NCI-H1436 treated with DMSO at 0.1 percent for 48 hours (cell line): ENCODE measurements around the gene CCL4.
"Not testable (repeated sequence)": the region's sequence is repeated elsewhere in the genome, so short reads cannot be mapped to it uniquely, and the experiment has no call there.

Source experiments
- DNase-seq: peaks from one replicate; lab custom pipeline; 2025; lab: John Stamatoyannopoulos, UW

CCL4 gene

DNA sequence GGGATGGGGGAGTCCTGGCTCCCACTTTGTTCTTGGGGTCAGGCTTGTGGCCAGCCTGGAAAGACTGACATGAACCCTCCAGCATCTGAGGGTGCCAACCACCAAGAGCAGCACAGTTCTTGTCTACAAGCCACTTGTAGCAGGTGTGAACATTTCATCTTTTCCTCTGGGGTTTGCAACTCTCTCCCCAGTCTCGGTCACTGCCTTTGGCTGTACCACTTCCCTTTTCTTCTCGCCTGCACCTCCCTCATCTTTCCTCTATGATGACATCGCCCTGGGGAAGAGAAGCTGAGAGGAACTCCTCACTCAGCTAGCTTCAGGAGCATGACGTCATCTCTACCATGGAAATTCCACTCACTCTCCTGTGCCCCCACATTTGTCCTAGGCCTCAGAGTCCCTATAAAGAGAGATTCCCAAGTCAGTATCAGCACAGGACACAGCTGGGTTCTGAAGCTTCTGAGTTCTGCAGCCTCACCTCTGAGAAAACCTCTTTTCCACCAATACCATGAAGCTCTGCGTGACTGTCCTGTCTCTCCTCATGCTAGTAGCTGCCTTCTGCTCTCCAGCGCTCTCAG, at the start of gene CCL4:
TSS of gene CCL4 (plus strand) at position 427 of the 575 bp plus-strand sequence. CDS start at position 506, 79 bp downstream.
- not testable (repeated sequence) for DNase-seq

GRCh38 chr17:36055171-36055570, 48.5 kb upstream of the CCL4 start:
- no peak for DNase-seq

- no peak for DNase-seq
These were observed 47.6 kb upstream of the CCL4 start for GRCh38 chr17:36055921-36056520.

DNA sequence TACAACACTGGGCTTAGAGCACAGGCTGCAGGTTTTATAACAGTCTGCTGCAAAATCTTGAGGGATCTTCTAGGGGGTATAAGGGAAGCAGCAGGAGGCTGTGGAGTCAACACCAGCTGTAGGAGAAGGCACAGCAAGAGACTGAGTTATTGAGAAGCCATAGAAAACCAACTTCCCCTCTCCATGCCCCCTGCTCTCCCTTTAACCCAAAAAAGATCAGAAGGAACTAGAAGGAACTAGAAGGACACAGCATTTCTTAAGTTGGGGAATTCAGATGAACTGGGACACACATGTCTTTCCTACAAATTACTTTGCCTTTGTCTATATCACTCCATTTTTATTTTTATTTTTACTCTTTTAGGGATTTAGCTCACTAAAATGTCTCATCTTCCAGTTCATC, 45.7 kb upstream of the CCL4 start:
- no peak for DNase-seq

GRCh38 chr17:36059406-36059805, 44.2 kb upstream of the CCL4 start:
- no peak for DNase-seq

- no peak for DNase-seq
These were observed 42.8 kb upstream of the CCL4 start for GRCh38 chr17:36060816-36061215.

- no peak for DNase-seq
These were observed 39.7 kb upstream of the CCL4 start, which contains the start of gene CCL18 for GRCh38 chr17:36063786-36064541. CCL18 (plus strand) TSS chr17:36064272; CDS start chr17:36064343, 71 bp downstream.

DNA sequence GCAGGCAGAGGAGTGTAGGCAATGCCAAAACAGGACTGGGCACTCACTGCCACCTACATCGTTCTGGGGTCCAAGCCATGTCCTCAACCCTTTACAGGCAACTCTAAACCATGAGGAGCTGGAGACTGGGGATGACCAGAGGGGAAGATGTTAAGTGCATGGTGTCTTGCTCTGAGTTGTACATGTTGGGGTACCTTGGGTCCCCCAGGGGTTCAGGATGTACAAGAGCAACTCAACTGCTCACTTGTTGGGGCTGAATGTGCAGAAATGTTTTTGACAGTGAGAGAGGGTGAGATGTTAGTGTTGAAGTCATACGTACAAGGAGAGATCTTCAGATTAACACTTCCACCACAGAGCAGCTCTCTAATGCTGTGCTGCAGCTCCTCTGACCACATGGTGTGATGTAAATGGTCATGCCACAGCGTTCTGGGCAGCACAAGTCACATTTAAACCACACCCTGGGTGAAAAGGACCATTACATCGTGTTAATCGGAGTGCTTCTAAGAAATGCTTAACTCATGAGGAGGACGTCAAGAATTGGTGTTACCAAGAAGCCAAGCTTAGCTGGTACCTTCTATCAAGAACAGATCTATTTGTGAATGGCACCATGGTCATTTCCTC, 37.2 kb upstream of the CCL4 start:
- DNase-seq, result no peak

- no peak for DNase-seq
These were observed 35.1 kb upstream of the CCL4 start for GRCh38 chr17:36068524-36068923.

DNA sequence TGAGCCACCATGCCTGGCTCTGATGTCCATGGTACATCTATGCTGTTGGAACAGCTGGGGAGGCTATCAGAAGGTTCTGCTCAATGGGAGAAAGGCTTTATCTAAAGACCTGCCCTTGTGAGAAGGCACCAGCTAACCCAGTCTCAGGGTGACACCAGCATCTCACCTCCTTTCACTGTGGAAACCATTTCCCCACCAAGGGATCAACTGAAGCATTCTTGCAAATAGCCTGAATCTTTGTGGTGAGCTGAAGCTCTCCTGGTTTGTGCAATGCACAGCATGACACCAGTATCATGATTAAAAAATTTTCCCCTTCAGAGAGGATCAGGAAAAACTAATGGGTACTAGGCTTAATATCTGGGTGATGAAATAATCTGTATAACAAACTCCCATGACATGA, 34.5 kb upstream of the CCL4 start:
- DNase-seq, result no peak

DNA sequence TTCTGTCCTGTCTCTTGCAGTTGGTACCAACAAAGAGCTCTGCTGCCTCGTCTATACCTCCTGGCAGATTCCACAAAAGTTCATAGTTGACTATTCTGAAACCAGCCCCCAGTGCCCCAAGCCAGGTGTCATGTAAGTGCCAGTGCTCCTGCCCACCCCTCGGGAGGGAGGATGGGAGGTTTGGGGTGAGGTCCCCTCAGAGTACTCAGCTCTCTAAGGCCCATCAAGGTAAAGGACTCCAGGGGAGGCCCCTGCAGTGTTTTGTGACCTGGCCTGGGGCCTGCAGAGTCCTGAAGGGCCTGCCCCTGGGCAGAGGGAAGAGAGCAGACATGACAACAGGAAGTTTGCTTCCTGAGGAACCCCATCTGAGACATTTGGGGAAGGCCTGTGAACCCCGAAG, 33.2 kb upstream of the CCL4 start:
- no peak for DNase-seq

DNA sequence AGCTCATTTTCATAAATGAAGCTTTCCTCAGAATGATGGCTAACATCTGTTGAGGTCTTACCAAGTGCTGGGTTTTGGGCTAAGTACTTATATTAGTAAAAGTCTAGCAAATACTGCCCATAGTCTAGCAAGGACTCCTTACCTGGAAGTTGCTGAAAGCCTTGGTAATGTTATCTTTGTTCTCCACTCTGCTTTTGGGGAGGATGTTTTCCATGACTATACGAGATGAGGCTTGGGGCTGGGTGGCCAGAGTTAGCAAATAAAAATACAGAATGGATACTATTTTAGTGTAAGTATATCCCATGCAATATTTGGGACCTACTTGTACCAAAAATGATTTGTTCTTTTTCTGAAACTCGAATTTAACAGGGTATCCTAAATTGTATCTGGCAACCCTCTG, 31.9 kb upstream of the CCL4 start:
- no peak for DNase-seq

DNA sequence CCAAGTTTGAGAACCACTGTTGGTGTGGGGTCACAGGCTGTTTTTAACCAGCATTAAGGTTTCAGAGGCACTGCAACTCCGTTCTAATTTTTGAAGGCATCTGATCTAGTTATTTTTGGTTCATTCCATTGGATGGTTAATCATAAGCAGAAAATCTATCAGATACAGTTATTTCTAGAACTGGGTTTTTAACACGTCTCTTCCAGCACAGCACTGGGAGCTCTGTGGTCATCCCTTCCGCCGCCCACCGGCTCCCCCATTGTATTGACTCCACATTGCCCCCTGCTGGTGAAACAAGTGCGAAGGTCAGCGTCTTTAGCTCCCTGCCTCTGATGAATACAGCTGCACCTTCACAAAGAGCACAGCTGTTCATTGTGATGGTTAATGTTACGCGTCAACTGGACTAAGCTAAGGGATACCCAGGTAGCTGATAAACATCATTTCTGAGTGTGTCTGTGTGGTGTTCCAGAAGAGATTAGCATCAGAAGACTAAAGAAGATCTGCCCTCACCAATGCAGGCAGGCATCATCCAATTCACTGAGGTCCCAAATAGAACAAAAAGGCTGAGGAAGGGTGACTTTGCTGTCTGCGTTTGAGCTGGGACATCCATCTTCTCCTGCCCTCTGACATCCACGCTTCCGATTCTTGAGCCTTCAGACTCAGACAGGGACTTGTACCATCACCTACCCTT, 31.1 kb upstream of the CCL4 start:
- no peak for DNase-seq

DNA sequence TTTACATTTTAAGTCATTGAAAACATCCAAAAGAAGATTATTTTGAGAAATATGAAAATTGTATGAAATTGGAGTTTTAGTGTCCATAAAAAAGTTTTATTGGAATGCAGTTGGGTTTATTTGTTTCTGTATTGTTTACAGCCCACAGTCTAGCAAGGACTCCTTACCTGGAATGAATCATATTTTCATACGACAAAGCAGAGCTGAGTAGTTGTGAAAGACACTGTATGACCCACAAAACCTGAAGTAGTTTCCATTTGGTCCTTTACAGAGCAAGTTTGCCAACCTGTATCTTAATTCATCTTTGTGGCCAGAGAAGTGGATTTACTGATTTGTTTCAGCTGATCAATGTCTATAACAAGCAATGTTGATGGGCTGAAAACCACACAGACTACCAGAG, 29.3 kb upstream of the CCL4 start:
- no peak for DNase-seq

DNA sequence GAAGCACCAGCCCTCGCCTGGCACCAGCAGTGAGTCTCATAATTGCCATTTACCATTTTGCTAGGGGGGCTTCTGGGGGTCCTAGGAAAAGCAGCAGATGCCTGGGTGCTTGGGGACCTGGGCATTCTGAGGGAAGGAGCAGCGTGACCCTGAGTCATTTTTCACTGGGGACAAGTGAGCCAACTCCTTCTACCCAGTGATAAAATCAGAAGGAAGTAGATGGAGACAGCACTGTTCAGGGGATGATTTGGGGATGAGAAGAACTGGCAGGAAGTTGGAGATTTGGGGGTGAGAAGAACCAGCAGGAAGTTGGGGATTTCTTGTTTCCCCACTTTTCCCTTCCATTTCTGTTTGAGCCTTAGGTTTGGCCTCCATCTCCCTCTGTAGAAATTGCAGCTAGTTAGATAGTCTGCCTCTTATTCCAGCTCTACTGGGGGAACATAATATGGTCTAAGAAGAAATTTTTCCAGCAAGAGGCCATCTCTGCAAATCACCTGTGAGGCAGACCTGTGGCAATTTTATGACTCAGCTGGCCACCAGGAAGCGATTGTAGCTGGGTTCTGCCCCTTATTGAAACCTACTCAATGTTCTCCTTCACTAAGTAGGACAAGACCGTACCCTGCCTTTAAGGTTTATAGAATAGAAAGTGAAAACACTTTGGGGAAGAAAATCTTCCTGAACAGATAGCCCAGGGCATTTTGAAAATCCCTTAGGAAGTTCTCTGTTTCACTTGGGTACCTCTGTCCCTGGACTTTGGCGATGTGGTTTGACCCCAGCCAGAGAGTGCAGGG, 21.8 kb upstream of the CCL4 start:
- DNase-seq, result not testable (repeated sequence)

- DNase-seq, result peak; percentile 5
These were observed 21.0 kb upstream of the CCL4 start for GRCh38 chr17:36082482-36083120.

- not testable (repeated sequence) for DNase-seq
These were observed 19.9 kb upstream of the CCL4 start for GRCh38 chr17:36083691-36084090.

- DNase-seq, result no peak
These were observed 17.9 kb upstream of the CCL4 start for GRCh38 chr17:36085765-36086164.

GRCh38 chr17:36086791-36087190, 16.8 kb upstream of the CCL4 start:
- no peak for DNase-seq

DNA sequence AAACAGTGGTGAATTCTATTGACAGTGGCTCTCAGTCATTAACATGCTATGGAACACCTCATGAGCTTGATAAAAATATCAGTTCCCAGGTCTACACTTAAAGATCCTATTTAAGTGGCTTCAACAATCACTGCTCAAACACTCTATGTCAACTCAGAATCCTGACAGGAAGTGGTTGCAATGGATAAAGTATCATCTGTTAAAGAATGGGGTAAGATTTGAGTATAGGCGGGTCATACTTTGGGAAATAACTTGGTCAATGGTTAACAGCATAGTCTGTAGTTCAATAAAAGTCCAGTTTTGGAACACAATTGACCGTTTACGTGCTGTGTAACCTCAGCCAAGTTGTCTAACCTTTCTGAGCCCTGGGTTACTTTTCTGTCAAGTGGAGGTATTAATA, 16.2 kb upstream of the CCL4 start:
- DNase-seq, result not testable (repeated sequence)
